Heart left ventricle (tissue), 16 donors: ENCODE data around the gene TMEM203. TPM values are rescaled to one million over a fixed set of nuclear protein-coding genes. Genes with fewer than 3 reads are reported as not detected.
A peak's percentile ranks its signal among the peaks of the same experiment; 100 is the strongest.

Experiments used
- ATAC-seq, 4 donors: fragments of 200-7000 bp; cut with Tn5 transposase; one replicate each; pipeline ENCODE4 v1.9.1; 2020 to 2022; ENCODE audit warnings: moderate library complexity in 4 of 4, mild to moderate bottlenecking in 3 of 4, moderate number of reproducible peaks in 1 of 4
- DNase-seq, 5 donors: peaks; one replicate each; pipeline ENCODE4 v3.0.0-alpha.2; 2020
- H3K27ac ChIP-seq, 12 donors: fragments of 200-600 bp; sonication (generic) in 4 of 12; one replicate each; pipeline versions ENCODE4 v1.5.0 to v1.8.0; 2016 to 2022; ENCODE audit warnings: mild to moderate bottlenecking in 2 of 12
- H3K27me3 ChIP-seq, 9 donors: fragments of 200-600 bp; sonication (generic) in 2 of 9; one replicate each; pipeline versions ENCODE4 v1.5.1 to v1.8.0; 2016 to 2022; ENCODE audit warnings: mild to moderate bottlenecking in 3 of 9
- H3K36me3 ChIP-seq, 9 donors: fragments of 200-600 bp; sonication (generic) in 2 of 9; one replicate each; pipeline versions ENCODE4 v1.5.0 to v1.8.0; 2018 to 2022; ENCODE audit warnings: mild to moderate bottlenecking in 2 of 9
- H3K4me1 ChIP-seq, 12 donors: fragments of 200-600 bp; sonication (generic) in 4 of 12; one replicate each; pipeline versions ENCODE4 v1.5.0 to v1.8.0; 2016 to 2022; ENCODE audit warnings: mild to moderate bottlenecking in 3 of 12
- H3K4me3 ChIP-seq, 12 donors: fragments of 200-600 bp; sonication (generic) in 4 of 12; one replicate each; pipeline versions ENCODE4 v1.5.0 to v1.8.0; 2017 to 2022; ENCODE audit warnings: mild to moderate bottlenecking in 9 of 12, moderate library complexity in 4 of 12
- H3K9me3 ChIP-seq, 12 donors: fragments of 200-600 bp; sonication (generic) in 4 of 12; one replicate each; pipeline versions ENCODE4 v1.5.0 to v1.8.0; 2016 to 2022; ENCODE audit warnings: mild to moderate bottlenecking in 1 of 12
- CTCF ChIP-seq, 12 donors: fragments of 200-600 bp; sonication (generic) in 4 of 12; IDR thresholded peaks; one replicate each; pipeline versions ENCODE4 v1.5.0 to v1.8.0; 2018 to 2022; ENCODE audit warnings: antibody characterized with exemption in 12 of 12, mild to moderate bottlenecking in 5 of 12
- POLR2A ChIP-seq, 2 donors: fragments of 450-650 bp; IDR thresholded peaks; one replicate each; pipeline ENCODE4 v1.6.1; 2017; ENCODE audit warnings: antibody characterized with exemption in 2 of 2, mild to moderate bottlenecking in 2 of 2, moderate library complexity in 2 of 2
- WGBS, 4 donors: extraction: QIAGEN DNeasy Blood & Tissue Kit in 2 of 4; methylation state at CpG; one replicate each; pipeline versions ENCODE4 v1.1.5 to v1.1.7; 2013 to 2018; 5-methylcytosine and 5-hydroxymethylcytosine counted together
- intact Hi-C, 10 donors: fragments of 100-400 bp; cut with DNase I; formaldehyde crosslinking; loops; one replicate each; pipeline versions ENCODE4 v1.11.1 to v1.14.2; 2022
- long read RNA-seq, 3 donors: library from polyadenylated mRNA; unstranded; transcript quantifications; one replicate each; pipeline ENCODE4 v2.0.0, GENCODE V29; 2020 to 2021
- polyA plus RNA-seq, 2 donors: library from polyadenylated mRNA; stranded (reverse); fragments of 200-250 nt; gene quantifications; one replicate each; pipeline ENCODE4 v1.2.3, GENCODE V29; 2013
- total RNA-seq, 9 donors: library from RNA; depleted of rRNA in 2 of 9; stranded (reverse); fragments of >200 nt in 2 of 9; fragmentation: NEBNext Ultra II Directional in 3 of 9; extraction: Animal tissue kit (Norgen Biotek cat#: 25700) in 3 of 9; gene quantifications; one replicate each; pipeline versions ENCODE4 v1.1.0 to v1.2.4, GENCODE V29; 2016 to 2023
- donor health status: ischemic (EF 13 %, LVEDD 7.1; RV severe dilation, severe dysfunction).
- donor health status: healthy with polysubstance abuse.
- donor health status: DM: no; HTN: yes; CAD: no.
- donor health status: DM: no; HTN: no; CAD: no.
- donor health status: ischemic (EF 25% LVEDD 6.9; RV normal size, moderate dysfunction).
- donor health status: ischemic (EF 25% LVEDD 5.7; RV mildly dilated, moderate dysfunction).
- donor health status: healthy.
- donor health status: DM: yes; HTN: yes; CAD: no.
- donor health status: ischemic (EF 35%, LVEDD 5.7; RV mildly dilated, moderate dysfunction).
- donor health status: nonischemic (EF 11% LVEDD 7.7; RV severe dilation, severe dysfunction).
- donor health status: DM: yes; HTN: yes; CAD: no.
- donor health status: PGD.
- donor health status: ischemic (EF 29% LVEDD 5.4; RV normal size, mild dysfunction).
- donor health status: nonischemic (EF 23%, LVEDD 6.1; RV moderate dilation, normal function).

TMEM203 gene
- total RNA-seq (10 to 100 TPM; 30.8 to 43.7 (median 39.9) TPM), polyA plus RNA-seq (10 to 100 TPM; 49.8 to 52.0 TPM)
- long read RNA-seq, donor 1, transcript TMEM203-201 (1 exons, 1,557 nt) = major isoform, 121 of 121 reads
- long read RNA-seq, donor 1, partial matches to known transcripts = 0 of 121 reads
- long read RNA-seq, donor 1, other reads (novel, unspliced or antisense) = 0 of 121 reads
- long read RNA-seq, donor 2, transcript TMEM203-201 (1 exons, 1,557 nt) = major isoform, 5 of 5 reads
- long read RNA-seq, donor 2, partial matches to known transcripts = 0 of 5 reads
- long read RNA-seq, donor 2, other reads (novel, unspliced or antisense) = 0 of 5 reads
- long read RNA-seq, donor 3, transcript TMEM203-201 (1 exons, 1,557 nt) = major isoform, 116 of 116 reads
- long read RNA-seq, donor 3, partial matches to known transcripts = 0 of 116 reads
- long read RNA-seq, donor 3, other reads (novel, unspliced or antisense) = 0 of 116 reads

- 0% methylated on average over 45 to 98 of the region's 98 CpGs for WGBS, 4 donors
Measured at GRCh38 chr9:137205126-137206069, at the start of gene TMEM203, which contains the start of gene NDOR1. TMEM203 (minus strand) TSS chr9:137205648; CDS start chr9:137205414, 234 bp downstream. NDOR1 (plus strand) TSS chr9:137205700; CDS start chr9:137205778, 78 bp downstream.

DNA sequence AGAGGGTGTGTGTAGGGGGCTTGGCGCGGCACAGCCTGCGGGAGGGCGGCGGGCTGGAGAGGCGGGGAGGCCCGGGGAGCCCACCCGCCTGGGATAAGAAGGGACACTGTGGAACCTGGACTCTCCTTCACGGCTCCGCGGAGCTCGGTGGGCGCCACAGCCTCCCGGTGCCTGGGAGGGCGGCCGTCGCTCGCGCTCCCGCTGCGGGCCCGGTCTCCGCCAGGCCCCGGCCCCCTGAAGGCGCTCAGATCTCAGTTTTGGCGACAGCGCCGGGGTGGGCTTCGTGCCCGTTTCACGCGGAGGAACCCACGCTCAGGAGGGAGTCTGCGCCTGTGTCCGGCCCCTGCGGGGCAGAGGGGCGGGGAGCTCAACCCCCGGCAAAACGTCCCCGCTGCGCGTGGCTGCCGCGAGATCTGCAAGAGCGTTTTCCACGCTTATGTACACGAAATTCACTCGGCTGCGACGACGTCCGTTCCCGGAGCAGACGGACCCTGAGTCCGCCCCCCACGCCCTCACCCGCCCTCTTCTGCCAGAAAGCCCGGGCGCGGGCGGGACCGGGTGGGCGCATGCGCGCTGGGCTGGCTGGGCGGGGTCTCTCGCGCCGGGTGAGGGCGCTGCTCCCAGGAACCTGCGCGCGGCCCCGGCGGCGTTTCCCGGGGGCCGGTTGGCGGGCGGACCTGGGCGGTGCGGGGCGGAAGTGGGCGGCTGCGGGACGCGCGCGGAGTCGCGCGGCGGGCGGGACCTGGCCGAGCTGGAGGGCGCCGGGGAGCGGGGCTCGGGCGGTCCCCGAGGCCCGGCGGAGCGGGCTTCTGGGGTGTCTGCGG lies 49.4 kb upstream of the TMEM203 start, which contains the start of gene NELFB:
TSS of gene NELFB (plus strand) at position 704 of the 824 bp plus-strand sequence.
- Histone ChIP-seq H3K4me1 (peaks cover 7 to 41% (median 26%) of the 10 kb centered on the region in 12 donors), H3K4me3 (peak within 1 kb of the TSS; percentile 76 to 100 (median 99)), H3K27ac (peak within 1 kb of the TSS; percentile 51 to 95 (median 86)), H3K27me3 (no peaks in the 10 kb centered on the region), H3K36me3 (peaks cover 0 to 37% (median 29%) of the 10 kb centered on the region in 9 donors), H3K9me3 (no peaks in the 10 kb centered on the region)
- peak in 1 of 2 donors; percentile 90 for TF ChIP-seq POLR2A (IDR thresholded peaks at IDR 0.05)
- TF ChIP-seq CTCF (IDR thresholded peaks at IDR 0.05) = peak in 4 of 12 donors; percentile 7 to 30 (median 24)
- intact Hi-C loops = loop anchor here in 1 of 10 donors (1.0 kb wide), 1 partner anchor 14 kb away; the partner anchor contains the start of gene TUBB4B
- 1 to 4% (median 2%) methylated on average over 17 to 105 of the region's 105 CpGs for WGBS, 4 donors
- peak; percentile 68 to 89 (median 86) for ATAC-seq
- DNase-seq = peak; percentile 94 to 98 (median 95)

More at GRCh38 chr9:137205126-137206069, at the start of gene TMEM203, which contains the start of gene NDOR1:
- ATAC-seq (peak in 3 of 4 donors; percentile 48 to 69 (median 68)), DNase-seq (peak; percentile 92 to 97 (median 94))
- no peaks in the 10 kb centered on the region for H3K9me3 ChIP-seq
- H3K36me3 ChIP-seq = peaks cover 0 to 24% (median 0%) of the 10 kb centered on the region in 9 donors
- H3K27ac ChIP-seq = peak within 1 kb of the TSS; percentile 72 to 94 (median 87)
- H3K4me3 ChIP-seq = peak within 1 kb of the TSS; percentile 73 to 100 (median 98)
- H3K4me1 ChIP-seq = peaks cover 7 to 64% (median 50%) of the 10 kb centered on the region in 12 donors
- intact Hi-C loops = loop anchor here in 2 of 10 donors (2.0 kb wide), 1 partner anchor 17 kb away; the partner anchor contains the start of gene RNF208 (in 2 of the 2)
- peak; percentile 35 to 83 for TF ChIP-seq POLR2A (IDR thresholded peaks at IDR 0.05)
- no peak for TF ChIP-seq CTCF (IDR thresholded peaks at IDR 0.05)
- no peaks in the 10 kb centered on the region for H3K27me3 ChIP-seq

DNA sequence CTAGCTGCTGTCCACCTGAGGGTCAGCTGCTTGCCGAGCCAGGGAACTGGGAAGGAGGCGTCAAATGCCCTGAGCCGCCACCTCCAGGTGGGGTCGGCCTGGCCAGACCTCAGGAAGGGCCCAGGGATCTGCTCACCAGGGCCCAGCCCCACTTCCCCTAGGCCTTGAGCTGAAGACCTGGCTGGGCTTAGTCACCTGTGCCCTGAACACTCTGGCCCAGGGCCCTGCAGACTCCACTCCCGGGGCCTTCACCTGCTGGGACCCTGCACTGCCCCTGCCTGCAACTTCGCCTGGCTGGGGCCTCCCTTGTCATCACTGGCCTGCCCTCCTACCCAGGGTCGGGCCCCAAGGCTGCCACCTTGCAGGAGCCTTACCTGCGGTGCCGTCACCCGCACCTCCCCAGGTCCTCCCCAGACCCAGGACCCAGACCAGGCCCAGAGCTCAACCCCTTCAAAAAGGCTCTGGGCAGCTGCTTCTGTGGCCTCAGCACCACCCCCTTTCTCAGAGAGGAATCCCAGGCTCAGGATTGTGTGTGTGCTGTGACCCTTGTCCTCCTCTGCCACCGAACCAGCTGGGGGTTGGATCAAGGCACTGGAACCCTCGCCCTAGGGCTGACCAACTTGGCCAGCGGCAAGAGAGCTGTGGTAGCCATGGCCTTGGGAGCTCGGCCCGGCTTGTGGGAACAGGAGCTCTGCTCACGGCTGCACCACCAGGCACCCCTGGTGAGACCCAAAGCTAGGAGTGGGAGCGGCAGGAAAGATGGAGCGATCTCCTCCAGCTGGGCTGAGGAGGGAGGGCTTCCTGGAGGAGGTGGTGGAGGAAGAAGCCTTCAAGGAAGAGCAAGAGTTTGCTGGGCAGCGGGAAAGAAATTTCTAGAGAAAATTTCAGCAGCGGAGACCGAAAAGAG lies 48.5 kb upstream of the TMEM203 start:
- peak overlapping the region in 10 of 12 donors; percentile 65 to 95 (median 86) for H3K27ac ChIP-seq
- H3K27me3 ChIP-seq = no peaks in the 10 kb centered on the region
- DNase-seq = peak in 1 of 5 donors; percentile 62
- no peaks in the 10 kb centered on the region for H3K9me3 ChIP-seq
- H3K36me3 ChIP-seq = peaks cover 0 to 28% (median 23%) of the 10 kb centered on the region in 9 donors
- 66 to 76% (median 72%) methylated on average over 18 to 21 of the region's 21 CpGs for WGBS, 4 donors
- ATAC-seq = peak in 1 of 4 donors; percentile 2
- peaks cover 7 to 46% (median 27%) of the 10 kb centered on the region in 12 donors for H3K4me1 ChIP-seq
- intact Hi-C loops = no loop called here
- H3K4me3 ChIP-seq = peak overlapping the region; percentile 64 to 100 (median 99)
- TF ChIP-seq POLR2A (IDR thresholded peaks at IDR 0.05) (no peak), CTCF (IDR thresholded peaks at IDR 0.05) (no peak)
